WTC11 (cell line): ENCODE measurements around the gene TMEM120B. TPM values are rescaled to one million over a fixed set of nuclear protein-coding genes. Genes with fewer than 3 reads are reported as not detected.
"Not testable (repeated sequence)": the region's sequence is repeated elsewhere in the genome, so short reads cannot be mapped to it uniquely, and the experiment has no call there.

Source experiments
- ATAC-seq: fragments of 200-7000 bp; cut with Tn5 transposase; 2 replicates; pipeline ENCODE4 v1.10.0; 2021; ENCODE audit warnings: mild to moderate bottlenecking, moderate library complexity
- CTCF ChIA-PET: fragments of 300-600 bp; sonication (Branson Sonifier 250); formaldehyde crosslinking; loops from one replicate; lab custom pipeline; 2021; ENCODE audit warnings: antibody characterized with exemption; lab: Charles Lee
- POLR2A ChIA-PET: fragments of 350-600 bp; sonication (Branson Sonifier 250); formaldehyde crosslinking; loops from one replicate; lab custom pipeline; 2021; ENCODE audit warnings: antibody characterized with exemption; lab: Charles Lee
- DNase-seq: peaks from one replicate; pipeline ENCODE4 v3.0.0; 2021; ENCODE audit warnings: low spot score
- H3K27ac Mint-ChIP-seq: 2 replicates; pipeline ENCODE4 v1.8.0; 2021; ENCODE audit warnings: mixed read lengths
- H3K27me3 Mint-ChIP-seq: 2 replicates; pipeline ENCODE4 v1.8.0; 2021; ENCODE audit warnings: low read depth, mild to moderate bottlenecking, moderate library complexity, mixed read lengths
- H3K36me3 Mint-ChIP-seq: 2 replicates; pipeline ENCODE4 v1.8.0; 2021; ENCODE audit warnings: mixed read lengths
- H3K4me1 Mint-ChIP-seq: 2 replicates; pipeline ENCODE4 v1.8.0; 2022; ENCODE audit warnings: mixed read lengths
- H3K4me3 Mint-ChIP-seq: 2 replicates; pipeline ENCODE4 v1.8.0; 2021; ENCODE audit warnings: mild to moderate bottlenecking, moderate library complexity, mixed read lengths
- H3K9me3 Mint-ChIP-seq: 2 replicates; pipeline ENCODE4 v1.8.0; 2021; ENCODE audit warnings: mixed read lengths
- CREB1 ChIP-seq: sonication (generic); formaldehyde crosslinking; IDR thresholded peaks from 2 replicates; pipeline ENCODE4 v1.8.0; 2023; ENCODE audit warnings: mild to moderate bottlenecking, missing genetic modification reagents
- NFATC4 ChIP-seq: fragments of 250-450 bp; sonication (Bioruptor Pico); IDR thresholded peaks from 2 replicates; pipeline ENCODE4 v1.9.0; 2021; ENCODE audit warnings: mild to moderate bottlenecking
- NR3C1 ChIP-seq: sonication (generic); formaldehyde crosslinking; conservative IDR thresholded peaks from 2 replicates; pipeline ENCODE4 v1.8.1; 2023; ENCODE audit warnings: low read depth, mild to moderate bottlenecking, missing genetic modification reagents
- TCF7 ChIP-seq: sonication (generic); formaldehyde crosslinking; IDR thresholded peaks from 2 replicates; pipeline ENCODE4 v1.8.0; 2022; ENCODE audit warnings: mild to moderate bottlenecking, low read depth, missing genetic modification reagents, moderate library complexity
- ZNF121 ChIP-seq: sonication (generic); formaldehyde crosslinking; IDR thresholded peaks from 2 replicates; pipeline ENCODE4 v1.8.0; 2023; ENCODE audit warnings: missing genetic modification reagents
- total RNA-seq: library from RNA; stranded (reverse); gene quantifications from 3 replicates; pipeline ENCODE4 v1.2.3, GENCODE V29; 2021
- TF ChIP-seq, protein P1 (sequence below): sonication (generic); formaldehyde crosslinking; IDR thresholded peaks from 2 replicates; pipeline ENCODE4 v1.8.1; 2022; ENCODE audit warnings: missing genetic modification reagents, borderline replicate concordance
- TF ChIP-seq, protein P2 (sequence below): sonication (generic); formaldehyde crosslinking; IDR thresholded peaks from 2 replicates; pipeline ENCODE4 v1.8.1; 2023; ENCODE audit warnings: mild to moderate bottlenecking, missing genetic modification reagents
- TF ChIP-seq, protein P3 (sequence below): fragments of 250-450 bp; sonication (Bioruptor Pico); IDR thresholded peaks from 2 replicates; pipeline ENCODE4 v1.8.0; 2021; ENCODE audit warnings: mild to moderate bottlenecking
- TF ChIP-seq, protein P4 (sequence below): sonication (generic); formaldehyde crosslinking; IDR thresholded peaks from 2 replicates; pipeline ENCODE4 v1.8.1; 2022; ENCODE audit warnings: mild to moderate bottlenecking, missing genetic modification reagents, moderate library complexity, borderline replicate concordance
- TF ChIP-seq, protein P5 (sequence below): fragments of 200-600 bp; IDR thresholded peaks from 2 replicates; pipeline ENCODE4 v1.8.0; 2022; ENCODE audit warnings: antibody characterized with exemption
- TF ChIP-seq, protein P6 (sequence below): sonication (generic); formaldehyde crosslinking; IDR thresholded peaks from 2 replicates; pipeline ENCODE4 v1.8.1; 2023; ENCODE audit warnings: mild to moderate bottlenecking, missing genetic modification reagents

TMEM120B gene
- total RNA-seq, 1 experiment from 2014 or later, result 36.9 TPM

DNA sequence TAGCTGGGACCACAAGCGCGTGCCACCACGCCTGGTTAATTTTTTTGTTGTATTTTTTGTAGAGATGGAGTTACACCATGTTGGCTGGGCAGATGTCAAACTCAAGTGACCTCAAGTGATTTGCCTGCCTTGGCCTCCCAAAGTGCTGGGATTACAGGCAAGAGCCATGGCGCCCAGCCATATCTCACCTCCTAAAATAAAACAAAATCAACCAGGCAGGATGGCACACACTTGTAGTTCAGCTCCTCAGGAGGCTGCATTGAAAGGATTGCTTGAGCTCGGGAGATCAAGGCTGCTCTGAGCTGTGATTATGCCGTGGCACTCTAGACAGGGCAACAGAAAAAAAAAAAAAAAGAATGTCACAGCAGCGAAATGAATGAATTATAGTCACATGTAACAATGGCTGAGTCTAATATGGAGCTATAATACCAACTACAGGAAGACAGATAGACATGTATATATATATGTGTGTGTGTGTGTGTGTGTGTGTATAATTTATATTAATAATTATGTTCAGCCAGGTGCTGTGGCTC is 19.3 kb upstream of the TMEM120B start (continued):
- TF ChIP-seq, protein P1, sequence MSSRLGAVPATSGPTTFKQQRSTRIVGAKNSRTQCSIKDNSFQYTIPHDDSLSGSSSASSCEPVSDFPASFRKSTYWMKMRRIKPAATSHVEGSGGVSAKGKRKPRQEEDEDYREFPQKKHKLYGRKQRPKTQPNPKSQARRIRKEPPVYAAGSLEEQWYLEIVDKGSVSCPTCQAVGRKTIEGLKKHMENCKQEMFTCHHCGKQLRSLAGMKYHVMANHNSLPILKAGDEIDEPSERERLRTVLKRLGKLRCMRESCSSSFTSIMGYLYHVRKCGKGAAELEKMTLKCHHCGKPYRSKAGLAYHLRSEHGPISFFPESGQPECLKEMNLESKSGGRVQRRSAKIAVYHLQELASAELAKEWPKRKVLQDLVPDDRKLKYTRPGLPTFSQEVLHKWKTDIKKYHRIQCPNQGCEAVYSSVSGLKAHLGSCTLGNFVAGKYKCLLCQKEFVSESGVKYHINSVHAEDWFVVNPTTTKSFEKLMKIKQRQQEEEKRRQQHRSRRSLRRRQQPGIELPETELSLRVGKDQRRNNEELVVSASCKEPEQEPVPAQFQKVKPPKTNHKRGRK (CRISPR knock-in tag), result no peak
- TF ChIP-seq NR3C1 (CRISPR knock-in tag) (no peak), TCF7 (CRISPR knock-in tag) (no peak)
- TF ChIP-seq, protein P2, sequence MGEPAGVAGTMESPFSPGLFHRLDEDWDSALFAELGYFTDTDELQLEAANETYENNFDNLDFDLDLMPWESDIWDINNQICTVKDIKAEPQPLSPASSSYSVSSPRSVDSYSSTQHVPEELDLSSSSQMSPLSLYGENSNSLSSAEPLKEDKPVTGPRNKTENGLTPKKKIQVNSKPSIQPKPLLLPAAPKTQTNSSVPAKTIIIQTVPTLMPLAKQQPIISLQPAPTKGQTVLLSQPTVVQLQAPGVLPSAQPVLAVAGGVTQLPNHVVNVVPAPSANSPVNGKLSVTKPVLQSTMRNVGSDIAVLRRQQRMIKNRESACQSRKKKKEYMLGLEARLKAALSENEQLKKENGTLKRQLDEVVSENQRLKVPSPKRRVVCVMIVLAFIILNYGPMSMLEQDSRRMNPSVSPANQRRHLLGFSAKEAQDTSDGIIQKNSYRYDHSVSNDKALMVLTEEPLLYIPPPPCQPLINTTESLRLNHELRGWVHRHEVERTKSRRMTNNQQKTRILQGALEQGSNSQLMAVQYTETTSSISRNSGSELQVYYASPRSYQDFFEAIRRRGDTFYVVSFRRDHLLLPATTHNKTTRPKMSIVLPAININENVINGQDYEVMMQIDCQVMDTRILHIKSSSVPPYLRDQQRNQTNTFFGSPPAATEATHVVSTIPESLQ (CRISPR knock-in tag), result no peak

DNA sequence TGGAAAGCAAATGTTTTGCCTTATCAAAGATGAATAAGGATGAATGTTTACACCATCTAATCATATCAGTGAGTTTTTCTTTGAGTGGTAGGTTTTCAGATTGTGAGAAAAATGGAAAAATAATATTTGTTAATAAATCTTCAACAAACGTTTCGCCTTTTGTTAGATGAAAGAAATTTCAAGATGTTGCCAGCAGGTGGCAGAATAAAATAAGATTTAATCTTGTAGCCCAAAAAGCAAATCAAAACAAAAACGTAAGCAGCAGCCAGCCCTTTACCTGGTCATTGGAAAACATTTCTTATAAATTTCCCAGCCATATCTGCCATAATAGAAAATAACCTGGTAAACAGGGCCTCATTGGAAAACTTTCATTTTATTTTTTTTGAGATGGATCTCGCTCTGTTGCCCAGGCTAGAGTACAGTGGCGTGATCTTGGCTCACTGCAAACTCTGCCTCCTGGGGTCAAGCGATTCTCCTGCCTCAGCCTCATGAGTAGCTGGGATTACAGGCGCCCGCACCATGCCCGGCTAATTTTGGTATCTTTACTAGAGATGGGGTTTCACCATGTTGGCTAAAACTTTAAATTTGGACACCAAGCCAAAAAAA is 15.4 kb upstream of the TMEM120B start:
- POLR2A ChIA-PET, result no interaction called here
- no peak overlapping the region for H3K4me3 Mint-ChIP-seq
- DNase-seq (no peak), ATAC-seq (no peak)
- no peaks in the 10 kb centered on the region for H3K9me3 Mint-ChIP-seq
- no peak overlapping the region for H3K27ac Mint-ChIP-seq
- H3K4me1 Mint-ChIP-seq, result no peaks in the 10 kb centered on the region
- CTCF ChIA-PET, result interaction anchor here (0.7 to 2.2 kb wide), 6 partner anchors 15 to 115 kb away, joined by 4 to 19 read pairs (median 6); partner anchors contain the start of genes RHOF and TMEM120B
- H3K36me3 Mint-ChIP-seq, result no peaks in the 10 kb centered on the region
- TF ChIP-seq NFATC4 (no peak), ZNF121 (CRISPR knock-in tag) (peak; percentile 42; the same call in 1 of the 2 replicates), CREB1 (CRISPR knock-in tag) (no peak)
- TF ChIP-seq, protein P3, sequence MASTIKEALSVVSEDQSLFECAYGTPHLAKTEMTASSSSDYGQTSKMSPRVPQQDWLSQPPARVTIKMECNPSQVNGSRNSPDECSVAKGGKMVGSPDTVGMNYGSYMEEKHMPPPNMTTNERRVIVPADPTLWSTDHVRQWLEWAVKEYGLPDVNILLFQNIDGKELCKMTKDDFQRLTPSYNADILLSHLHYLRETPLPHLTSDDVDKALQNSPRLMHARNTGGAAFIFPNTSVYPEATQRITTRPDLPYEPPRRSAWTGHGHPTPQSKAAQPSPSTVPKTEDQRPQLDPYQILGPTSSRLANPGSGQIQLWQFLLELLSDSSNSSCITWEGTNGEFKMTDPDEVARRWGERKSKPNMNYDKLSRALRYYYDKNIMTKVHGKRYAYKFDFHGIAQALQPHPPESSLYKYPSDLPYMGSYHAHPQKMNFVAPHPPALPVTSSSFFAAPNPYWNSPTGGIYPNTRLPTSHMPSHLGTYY (CRISPR knock-in tag), result no peak
- TF ChIP-seq, protein P4, sequence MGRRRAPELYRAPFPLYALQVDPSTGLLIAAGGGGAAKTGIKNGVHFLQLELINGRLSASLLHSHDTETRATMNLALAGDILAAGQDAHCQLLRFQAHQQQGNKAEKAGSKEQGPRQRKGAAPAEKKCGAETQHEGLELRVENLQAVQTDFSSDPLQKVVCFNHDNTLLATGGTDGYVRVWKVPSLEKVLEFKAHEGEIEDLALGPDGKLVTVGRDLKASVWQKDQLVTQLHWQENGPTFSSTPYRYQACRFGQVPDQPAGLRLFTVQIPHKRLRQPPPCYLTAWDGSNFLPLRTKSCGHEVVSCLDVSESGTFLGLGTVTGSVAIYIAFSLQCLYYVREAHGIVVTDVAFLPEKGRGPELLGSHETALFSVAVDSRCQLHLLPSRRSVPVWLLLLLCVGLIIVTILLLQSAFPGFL (CRISPR knock-in tag), result no peak
- TF ChIP-seq, protein P5, sequence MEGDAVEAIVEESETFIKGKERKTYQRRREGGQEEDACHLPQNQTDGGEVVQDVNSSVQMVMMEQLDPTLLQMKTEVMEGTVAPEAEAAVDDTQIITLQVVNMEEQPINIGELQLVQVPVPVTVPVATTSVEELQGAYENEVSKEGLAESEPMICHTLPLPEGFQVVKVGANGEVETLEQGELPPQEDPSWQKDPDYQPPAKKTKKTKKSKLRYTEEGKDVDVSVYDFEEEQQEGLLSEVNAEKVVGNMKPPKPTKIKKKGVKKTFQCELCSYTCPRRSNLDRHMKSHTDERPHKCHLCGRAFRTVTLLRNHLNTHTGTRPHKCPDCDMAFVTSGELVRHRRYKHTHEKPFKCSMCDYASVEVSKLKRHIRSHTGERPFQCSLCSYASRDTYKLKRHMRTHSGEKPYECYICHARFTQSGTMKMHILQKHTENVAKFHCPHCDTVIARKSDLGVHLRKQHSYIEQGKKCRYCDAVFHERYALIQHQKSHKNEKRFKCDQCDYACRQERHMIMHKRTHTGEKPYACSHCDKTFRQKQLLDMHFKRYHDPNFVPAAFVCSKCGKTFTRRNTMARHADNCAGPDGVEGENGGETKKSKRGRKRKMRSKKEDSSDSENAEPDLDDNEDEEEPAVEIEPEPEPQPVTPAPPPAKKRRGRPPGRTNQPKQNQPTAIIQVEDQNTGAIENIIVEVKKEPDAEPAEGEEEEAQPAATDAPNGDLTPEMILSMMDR, result peak; percentile 25; the same call in 1 of the 2 replicates
- TF ChIP-seq, protein P6, sequence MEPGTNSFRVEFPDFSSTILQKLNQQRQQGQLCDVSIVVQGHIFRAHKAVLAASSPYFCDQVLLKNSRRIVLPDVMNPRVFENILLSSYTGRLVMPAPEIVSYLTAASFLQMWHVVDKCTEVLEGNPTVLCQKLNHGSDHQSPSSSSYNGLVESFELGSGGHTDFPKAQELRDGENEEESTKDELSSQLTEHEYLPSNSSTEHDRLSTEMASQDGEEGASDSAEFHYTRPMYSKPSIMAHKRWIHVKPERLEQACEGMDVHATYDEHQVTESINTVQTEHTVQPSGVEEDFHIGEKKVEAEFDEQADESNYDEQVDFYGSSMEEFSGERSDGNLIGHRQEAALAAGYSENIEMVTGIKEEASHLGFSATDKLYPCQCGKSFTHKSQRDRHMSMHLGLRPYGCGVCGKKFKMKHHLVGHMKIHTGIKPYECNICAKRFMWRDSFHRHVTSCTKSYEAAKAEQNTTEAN (CRISPR knock-in tag), result no peak
- H3K27me3 Mint-ChIP-seq, result no peaks in the 10 kb centered on the region

DNA sequence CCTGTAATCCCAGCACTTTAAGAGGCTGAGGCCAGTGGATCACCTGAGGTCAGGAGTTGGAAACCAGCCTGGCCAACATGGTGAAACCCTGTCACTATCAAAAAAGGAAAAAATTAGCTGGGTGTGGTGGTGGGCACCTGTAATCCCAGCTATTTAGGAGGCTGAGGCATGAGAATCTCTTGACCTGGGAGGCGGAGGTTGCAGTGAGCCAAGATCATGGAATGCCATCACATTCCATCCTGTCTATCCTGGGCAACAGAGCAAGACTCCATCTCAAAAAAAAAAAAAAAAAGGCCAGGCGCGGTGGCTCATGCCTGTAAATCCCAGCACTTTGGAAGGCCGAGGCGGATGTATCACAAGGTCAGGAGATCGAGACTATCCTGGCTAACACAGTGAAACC is 14.7 kb upstream of the TMEM120B start:
- ATAC-seq, H3K27me3 Mint-ChIP-seq, H3K9me3 Mint-ChIP-seq, H3K36me3 Mint-ChIP-seq, H3K27ac Mint-ChIP-seq, DNase-seq, H3K4me3 Mint-ChIP-seq, POLR2A ChIA-PET, H3K4me1 Mint-ChIP-seq: not testable (repeated sequence)
- CTCF ChIA-PET, result interaction anchor here (0.7 to 2.2 kb wide), 6 partner anchors 13 to 114 kb away, joined by 3 to 19 read pairs (median 5); partner anchors contain the start of genes RHOF and TMEM120B
